Neutrophil (primary cell): ENCODE data around the gene NACC1.

Experiments used
- H3K27ac ChIP-seq: fragments of 200-600 bp; sonication (generic); 2 replicates; pipeline ENCODE4 v1.5.1; 2016; ENCODE audit warnings: mild to moderate bottlenecking, moderate library complexity
- H3K27me3 ChIP-seq: fragments of 200-600 bp; sonication (generic); 2 replicates; pipeline ENCODE4 v1.6.0; 2016; ENCODE audit warnings: mild to moderate bottlenecking
- H3K36me3 ChIP-seq: fragments of 200-600 bp; sonication (generic); 2 replicates; pipeline ENCODE4 v1.5.1; 2017
- H3K4me1 ChIP-seq, 2 experiments: fragments of 200-600 bp in 1 of 2; sonication (generic) in 1 of 2; 1 replicate in 1 of 2; 2 replicates in 1 of 2; pipeline versions ENCODE4 v1.5.1 to v1.6.1; 2013 to 2016; ENCODE audit warnings: low read depth in 1 of 2, low read length in 1 of 2, mild to moderate bottlenecking in 1 of 2, moderate library complexity in 1 of 2; ENCODE audit not compliant: control insufficient read depth in 1 of 2, insufficient read depth in 1 of 2
- H3K4me3 ChIP-seq, 2 experiments: fragments of 200-600 bp in 1 of 2; sonication (generic) in 1 of 2; 1 replicate in 1 of 2; 2 replicates in 1 of 2; pipeline ENCODE4 v1.5.1; 2013 to 2016; ENCODE audit warnings: low read depth in 1 of 2, low read length in 1 of 2, mild to moderate bottlenecking in 1 of 2, moderate library complexity in 1 of 2
- H3K9me3 ChIP-seq: fragments of 200-600 bp; sonication (generic); 2 replicates; pipeline ENCODE4 v1.5.1; 2016
- TF ChIP-seq, protein P1 (sequence below): fragments of 200-600 bp; sonication (generic); IDR thresholded peaks from 2 replicates; pipeline ENCODE4 v1.5.1; 2016; ENCODE audit warnings: antibody characterized with exemption

Gene NACC1

DNA sequence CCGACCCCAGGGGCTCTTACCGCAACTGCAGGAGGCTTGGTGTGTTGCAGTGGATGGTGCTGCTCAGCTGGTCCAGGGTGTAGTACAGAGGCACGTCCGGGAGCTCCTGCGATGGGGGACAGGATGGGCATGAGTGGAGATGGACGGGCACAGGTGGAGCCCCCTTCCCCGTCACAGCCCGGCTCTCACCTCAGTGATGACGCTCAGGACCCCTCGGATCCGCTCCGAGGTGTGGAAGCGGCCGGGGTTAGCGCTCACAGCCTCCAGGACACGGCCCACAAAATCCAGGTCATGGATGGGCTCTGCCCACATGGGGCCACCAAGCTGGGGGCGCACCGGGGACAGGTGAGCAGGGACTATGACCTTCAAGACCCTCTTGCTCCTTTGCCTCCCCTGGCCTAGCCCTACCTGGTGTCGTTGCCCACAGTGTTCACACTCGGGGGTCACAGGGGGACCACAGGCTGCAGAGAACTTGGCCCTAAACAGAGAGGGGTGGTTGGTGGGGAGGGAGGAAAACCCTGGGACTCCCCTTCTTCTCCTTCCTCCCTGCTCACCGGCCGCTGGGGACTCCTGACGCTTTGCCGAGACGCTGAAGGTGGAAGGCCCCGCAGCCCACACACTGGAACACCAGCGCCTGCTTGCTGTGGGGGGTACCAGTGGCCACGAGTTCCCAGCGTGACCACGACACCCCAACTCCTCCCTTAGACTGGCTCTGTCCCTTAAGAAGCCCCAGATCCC lies 8.5 kb upstream of the NACC1 start:
- Histone ChIP-seq H3K4me1 (peaks cover 18% of the 10 kb centered on the region in 2 experiments), H3K27ac (no peak overlapping the region), H3K4me3 (no peak overlapping the region), H3K36me3 (no peaks in the 10 kb centered on the region), H3K27me3 (no peaks in the 10 kb centered on the region), H3K9me3 (no peaks in the 10 kb centered on the region)
- TF ChIP-seq, protein P1, sequence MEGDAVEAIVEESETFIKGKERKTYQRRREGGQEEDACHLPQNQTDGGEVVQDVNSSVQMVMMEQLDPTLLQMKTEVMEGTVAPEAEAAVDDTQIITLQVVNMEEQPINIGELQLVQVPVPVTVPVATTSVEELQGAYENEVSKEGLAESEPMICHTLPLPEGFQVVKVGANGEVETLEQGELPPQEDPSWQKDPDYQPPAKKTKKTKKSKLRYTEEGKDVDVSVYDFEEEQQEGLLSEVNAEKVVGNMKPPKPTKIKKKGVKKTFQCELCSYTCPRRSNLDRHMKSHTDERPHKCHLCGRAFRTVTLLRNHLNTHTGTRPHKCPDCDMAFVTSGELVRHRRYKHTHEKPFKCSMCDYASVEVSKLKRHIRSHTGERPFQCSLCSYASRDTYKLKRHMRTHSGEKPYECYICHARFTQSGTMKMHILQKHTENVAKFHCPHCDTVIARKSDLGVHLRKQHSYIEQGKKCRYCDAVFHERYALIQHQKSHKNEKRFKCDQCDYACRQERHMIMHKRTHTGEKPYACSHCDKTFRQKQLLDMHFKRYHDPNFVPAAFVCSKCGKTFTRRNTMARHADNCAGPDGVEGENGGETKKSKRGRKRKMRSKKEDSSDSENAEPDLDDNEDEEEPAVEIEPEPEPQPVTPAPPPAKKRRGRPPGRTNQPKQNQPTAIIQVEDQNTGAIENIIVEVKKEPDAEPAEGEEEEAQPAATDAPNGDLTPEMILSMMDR: no peak

DNA sequence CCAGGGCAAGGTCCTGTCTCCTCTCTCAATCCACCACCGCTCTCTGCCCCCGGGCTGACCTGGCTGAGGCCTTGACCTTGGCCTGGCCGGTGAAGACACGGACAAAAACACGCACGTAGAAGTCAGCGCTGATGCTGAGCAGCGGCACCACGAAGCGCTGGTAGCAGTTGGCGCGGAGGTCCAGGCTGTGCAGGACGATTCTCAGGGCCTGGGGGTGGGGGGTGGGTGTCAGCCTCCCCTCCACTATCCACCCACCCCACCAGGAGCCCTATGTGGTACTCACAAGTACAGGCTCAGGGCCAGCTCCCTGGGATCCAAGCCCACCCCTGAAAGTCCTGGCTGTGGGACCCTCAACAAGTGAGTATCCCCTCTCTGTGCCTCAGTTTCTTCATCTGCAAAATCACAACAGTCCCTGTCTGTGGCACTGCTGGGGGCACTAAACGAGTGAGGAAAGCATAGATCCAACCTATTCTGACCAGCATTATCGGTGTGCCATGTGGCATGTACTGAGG lies 7.9 kb upstream of the NACC1 start:
- Histone ChIP-seq H3K27ac (no peak overlapping the region), H3K9me3 (no peaks in the 10 kb centered on the region), H3K4me1 (peaks cover 12% of the 10 kb centered on the region in 2 experiments), H3K36me3 (no peaks in the 10 kb centered on the region), H3K4me3 (no peak overlapping the region), H3K27me3 (no peaks in the 10 kb centered on the region)
- TF ChIP-seq, protein P1: no peak

DNA sequence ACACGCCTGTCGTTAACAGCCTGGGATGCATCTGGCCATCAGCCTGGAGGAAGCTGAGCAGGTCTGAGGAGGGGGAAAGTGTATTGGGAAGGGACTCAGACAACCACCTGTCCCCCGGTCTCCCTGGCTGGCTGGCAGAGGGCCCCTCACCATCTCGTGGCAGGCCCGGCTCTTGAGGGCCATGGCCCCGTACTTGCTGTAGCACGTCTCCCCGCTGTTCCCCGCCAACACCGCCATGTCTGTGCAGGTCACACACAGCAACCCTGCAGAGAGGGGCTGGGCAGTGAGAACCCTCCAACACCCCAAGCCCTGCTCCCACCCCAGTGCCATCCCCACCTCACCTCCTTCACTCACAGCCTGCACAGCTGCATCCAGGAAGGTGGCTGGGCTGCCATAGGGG lies 5.5 kb upstream of the NACC1 start:
- TF ChIP-seq, protein P1: no peak
- H3K36me3 ChIP-seq: no peaks in the 10 kb centered on the region
- no peaks in the 10 kb centered on the region for H3K9me3 ChIP-seq
- H3K27me3 ChIP-seq: no peaks in the 10 kb centered on the region
- no peak overlapping the region for H3K4me3 ChIP-seq
- H3K27ac ChIP-seq: no peak overlapping the region
- peaks cover 19 to 21% of the 10 kb centered on the region in 2 experiments for H3K4me1 ChIP-seq

DNA sequence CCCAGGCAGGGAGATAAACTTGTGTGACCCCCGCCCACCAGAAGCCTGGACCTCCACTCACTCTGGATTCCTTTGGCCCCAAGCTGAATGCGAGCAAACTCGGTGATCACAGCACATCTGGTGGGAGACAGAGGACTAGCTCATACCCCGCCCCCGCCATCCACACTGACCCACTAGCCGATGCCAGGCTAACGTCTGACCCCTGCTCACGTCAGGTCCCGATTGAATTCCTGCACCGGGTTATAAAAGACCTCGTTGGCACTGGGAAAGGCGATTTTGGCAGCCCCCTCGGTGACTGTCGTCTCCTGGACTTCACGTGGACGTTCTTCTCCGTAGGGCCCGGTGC lies 2.2 kb upstream of the NACC1 start:
- TF ChIP-seq, protein P1: no peak
- peaks cover 40 to 42% of the 10 kb centered on the region in 2 experiments for H3K4me1 ChIP-seq

DNA sequence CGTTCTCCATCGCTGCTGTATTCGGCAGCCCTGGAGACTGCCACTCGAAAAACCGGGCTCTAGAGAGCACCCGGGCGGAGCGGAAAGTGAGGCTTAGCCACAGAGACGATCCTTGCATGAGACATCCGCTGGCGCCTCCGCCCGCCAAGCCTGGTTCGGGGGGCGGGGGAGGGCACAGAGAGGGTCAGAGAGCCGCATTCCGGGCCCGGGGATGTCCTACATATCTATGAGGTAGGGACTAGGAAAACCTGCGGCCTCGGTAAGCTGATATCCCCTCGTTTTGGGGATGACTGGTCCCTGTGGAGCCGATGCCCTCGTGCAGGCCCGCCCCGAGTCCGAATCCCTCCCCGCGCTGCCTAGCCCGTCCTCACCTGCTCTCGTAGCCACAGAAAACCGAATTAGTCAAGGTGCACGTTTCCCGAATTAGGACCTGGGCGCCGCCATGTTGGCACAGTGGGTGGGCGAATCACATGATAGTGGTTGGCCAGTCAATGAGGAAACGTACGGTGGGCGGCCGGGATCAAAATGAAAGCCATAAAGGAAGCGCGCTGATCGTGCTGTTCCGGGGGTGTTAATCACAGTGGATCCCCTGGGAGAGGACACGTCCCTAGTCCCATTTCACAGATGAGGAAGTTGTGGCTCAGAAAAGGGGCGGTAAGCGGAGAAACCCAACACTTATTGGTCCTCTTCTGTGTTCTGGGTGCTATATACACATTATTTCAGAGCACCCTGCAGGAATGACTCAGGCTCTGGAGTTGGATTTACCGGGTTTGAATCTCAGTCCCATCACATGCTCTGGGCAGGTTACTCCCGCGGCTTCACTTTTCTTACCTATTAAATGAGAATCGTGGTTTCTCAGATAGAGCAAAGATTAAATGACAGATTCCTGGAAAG lies 1.5 kb upstream of the NACC1 start, which contains the start of gene TRMT1:
Gene TRMT1, minus strand, starts transcription at position 459 of the 894 bp plus-strand sequence. Its CDS starts 341 bp downstream, at position 118.
- Histone ChIP-seq H3K4me1 (peaks cover 40 to 42% of the 10 kb centered on the region in 2 experiments), H3K27ac (peak within 1 kb of the TSS; percentile 76), H3K4me3 (peak within 1 kb of the TSS; percentile 70 to 80), H3K9me3 (no peaks in the 10 kb centered on the region), H3K36me3 (peaks cover 1% of the 10 kb centered on the region), H3K27me3 (no peaks in the 10 kb centered on the region)
- TF ChIP-seq, protein P1: peak; percentile 9

More for the DNA sequence above, 2.2 kb upstream of the NACC1 start:
- peak overlapping the region; percentile 70 to 80 for H3K4me3 ChIP-seq
- no peaks in the 10 kb centered on the region for H3K9me3 ChIP-seq
- H3K27me3 ChIP-seq: no peaks in the 10 kb centered on the region
- peak overlapping the region; percentile 76 for H3K27ac ChIP-seq
- H3K36me3 ChIP-seq: no peaks in the 10 kb centered on the region
